Caco-2 (cell line): ENCODE data around the gene TNFSF4. TPM values are rescaled to one million over a fixed set of nuclear protein-coding genes. Genes with fewer than 3 reads are reported as not detected.

ENCODE experiments used
- BruUV-seq: library from RNA; stranded (reverse); fragments of 400-500 nt; replicated peaks from 2 replicates; lab custom pipeline; 2021; lab: Mats Ljungman, UMichigan
- CTCF ChIA-PET: fragments of 300-600 bp; sonication (Branson Sonifier 250); formaldehyde crosslinking; loops from one replicate; lab custom pipeline; 2022; ENCODE audit warnings: antibody characterized with exemption; lab: Charles Lee
- POLR2A ChIA-PET: fragments of 300-600 bp; sonication (Branson Sonifier 250); formaldehyde crosslinking; loops from one replicate; lab custom pipeline; 2022; ENCODE audit warnings: antibody characterized with exemption; lab: Charles Lee
- DNase-seq, 2 experiments: peaks; one replicate each; pipeline versions ENCODE4 v3.0.0 to v3.0.0-alpha.2; 2020 to 2022
- H3K27me3 ChIP-seq: replicated peaks from 2 replicates; pipeline ENCODE4 v1.6.0; 2011; ENCODE audit warnings: low read length; ENCODE audit not compliant: control insufficient read depth, insufficient read depth
- H3K36me3 ChIP-seq: 2 replicates; pipeline ENCODE4 v1.5.1; 2011; ENCODE audit warnings: low read length; ENCODE audit not compliant: control insufficient read depth, insufficient read depth
- H3K4me1 ChIP-seq: fragments of 250-450 bp; sonication (Bioruptor Pico); 2 replicates; pipeline ENCODE4 v1.5.1; 2020; ENCODE audit warnings: mild to moderate bottlenecking
- H3K4me3 ChIP-seq: 2 replicates; pipeline ENCODE4 v1.5.1; 2011; ENCODE audit warnings: low read depth, mild to moderate bottlenecking, control low read depth, low read length
- H3K9me3 ChIP-seq: fragments of 250-450 bp; sonication (Bioruptor Pico); 2 replicates; pipeline ENCODE4 v1.5.1; 2020; ENCODE audit warnings: mild to moderate bottlenecking, moderate library complexity
- H3K27ac Mint-ChIP-seq: one replicate; pipeline ENCODE4 v1.8.0; 2022; ENCODE audit warnings: mixed read lengths; ENCODE audit not compliant: unreplicated experiment
- H3K27me3 Mint-ChIP-seq: one replicate; pipeline ENCODE4 v1.8.0; 2022; ENCODE audit warnings: mixed read lengths; ENCODE audit not compliant: insufficient read depth, unreplicated experiment
- H3K36me3 Mint-ChIP-seq: one replicate; pipeline ENCODE4 v1.8.0; 2022; ENCODE audit warnings: mild to moderate bottlenecking, mixed read lengths; ENCODE audit not compliant: insufficient read depth, unreplicated experiment
- H3K4me1 Mint-ChIP-seq: one replicate; pipeline ENCODE4 v1.8.0; 2022; ENCODE audit warnings: low read depth, mixed read lengths; ENCODE audit not compliant: unreplicated experiment
- H3K4me3 Mint-ChIP-seq: one replicate; pipeline ENCODE4 v1.8.0; 2022; ENCODE audit warnings: mild to moderate bottlenecking, moderate library complexity, mixed read lengths; ENCODE audit not compliant: unreplicated experiment
- H3K9me3 Mint-ChIP-seq: one replicate; pipeline ENCODE4 v1.8.0; 2022; ENCODE audit warnings: mixed read lengths; ENCODE audit not compliant: unreplicated experiment
- intact Hi-C: fragments of 100-400 bp; cut with micrococcal nuclease; formaldehyde crosslinking; loops from one replicate; pipeline ENCODE4 v1.10.0; 2022; ENCODE audit not compliant: unreplicated experiment
- total RNA-seq: library from RNA; stranded (reverse); gene quantifications from 2 replicates; pipeline ENCODE4 v1.2.3, GENCODE V29; 2022
- TF ChIP-seq, protein P1 (sequence below), 2 experiments: fragments of 200-600 bp in 1 of 2; IDR thresholded peaks; 1 replicate in 1 of 2; 2 replicates in 1 of 2; pipeline versions ENCODE4 v1.5.1 to v1.8.0; 2011 to 2022; ENCODE audit warnings: antibody characterized with exemption in 1 of 2, control low read depth in 1 of 2, inconsistent platforms in 1 of 2, low read depth in 1 of 2, low read length in 1 of 2, mild to moderate bottlenecking in 1 of 2, moderate library complexity in 1 of 2; ENCODE audit not compliant: insufficient read depth in 1 of 2, severe bottlenecking in 1 of 2, unreplicated experiment in 1 of 2

The TNFSF4 gene
- total RNA-seq, 1 experiment from 2014 or later: 1.3 TPM

DNA sequence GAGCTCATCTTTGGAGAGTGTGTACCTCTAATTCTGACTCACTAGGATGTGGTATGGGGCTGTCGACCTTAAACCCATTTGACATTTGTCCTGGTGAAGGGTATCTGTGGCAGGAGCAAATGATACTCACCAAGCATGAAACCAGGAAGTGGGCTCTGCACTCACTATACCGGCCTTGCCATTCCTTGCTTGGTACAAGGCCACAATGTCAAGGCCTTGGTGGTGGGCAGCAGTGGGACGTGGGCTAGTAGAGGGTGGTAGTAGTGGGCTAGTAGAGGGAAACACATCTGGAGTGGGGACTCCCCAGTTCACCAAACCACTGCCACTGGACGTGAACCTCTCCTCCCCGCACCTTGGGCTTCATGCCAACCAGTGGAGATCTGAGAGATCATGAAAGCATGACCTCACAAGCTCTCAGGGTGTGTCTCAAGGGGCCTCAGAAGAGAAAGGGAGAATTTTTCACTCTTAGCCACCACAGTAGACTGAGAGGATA is 11.5 kb downstream of the TNFSF4 start:
- no peak overlapping the region for H3K27ac Mint-ChIP-seq
- no TSS peak for BruUV-seq
- Histone ChIP-seq H3K4me1 (no peaks in the 10 kb centered on the region), H3K36me3 (no peaks in the 10 kb centered on the region), H3K4me3 (no peak overlapping the region), H3K27me3 (no peaks in the 10 kb centered on the region), H3K9me3 (no peaks in the 10 kb centered on the region)
- DNase-seq: no peak
- no peaks in the 10 kb centered on the region for H3K27me3 Mint-ChIP-seq
- ChIA-PET CTCF (no interaction called here), POLR2A (no interaction called here)
- H3K4me3 Mint-ChIP-seq: no peak overlapping the region
- TF ChIP-seq, protein P1, sequence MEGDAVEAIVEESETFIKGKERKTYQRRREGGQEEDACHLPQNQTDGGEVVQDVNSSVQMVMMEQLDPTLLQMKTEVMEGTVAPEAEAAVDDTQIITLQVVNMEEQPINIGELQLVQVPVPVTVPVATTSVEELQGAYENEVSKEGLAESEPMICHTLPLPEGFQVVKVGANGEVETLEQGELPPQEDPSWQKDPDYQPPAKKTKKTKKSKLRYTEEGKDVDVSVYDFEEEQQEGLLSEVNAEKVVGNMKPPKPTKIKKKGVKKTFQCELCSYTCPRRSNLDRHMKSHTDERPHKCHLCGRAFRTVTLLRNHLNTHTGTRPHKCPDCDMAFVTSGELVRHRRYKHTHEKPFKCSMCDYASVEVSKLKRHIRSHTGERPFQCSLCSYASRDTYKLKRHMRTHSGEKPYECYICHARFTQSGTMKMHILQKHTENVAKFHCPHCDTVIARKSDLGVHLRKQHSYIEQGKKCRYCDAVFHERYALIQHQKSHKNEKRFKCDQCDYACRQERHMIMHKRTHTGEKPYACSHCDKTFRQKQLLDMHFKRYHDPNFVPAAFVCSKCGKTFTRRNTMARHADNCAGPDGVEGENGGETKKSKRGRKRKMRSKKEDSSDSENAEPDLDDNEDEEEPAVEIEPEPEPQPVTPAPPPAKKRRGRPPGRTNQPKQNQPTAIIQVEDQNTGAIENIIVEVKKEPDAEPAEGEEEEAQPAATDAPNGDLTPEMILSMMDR (IDR thresholded peaks at IDR 0.05; ENCODE audit: insufficient read depth in 1 of 2, low read depth in 1 of 2, low read length in 1 of 2, severe bottlenecking in 1 of 2, unreplicated experiment in 1 of 2): no peak
- no peaks in the 10 kb centered on the region for H3K4me1 Mint-ChIP-seq
- H3K9me3 Mint-ChIP-seq: no peaks in the 10 kb centered on the region
- intact Hi-C loops: no loop called here
- no peaks in the 10 kb centered on the region for H3K36me3 Mint-ChIP-seq

DNA sequence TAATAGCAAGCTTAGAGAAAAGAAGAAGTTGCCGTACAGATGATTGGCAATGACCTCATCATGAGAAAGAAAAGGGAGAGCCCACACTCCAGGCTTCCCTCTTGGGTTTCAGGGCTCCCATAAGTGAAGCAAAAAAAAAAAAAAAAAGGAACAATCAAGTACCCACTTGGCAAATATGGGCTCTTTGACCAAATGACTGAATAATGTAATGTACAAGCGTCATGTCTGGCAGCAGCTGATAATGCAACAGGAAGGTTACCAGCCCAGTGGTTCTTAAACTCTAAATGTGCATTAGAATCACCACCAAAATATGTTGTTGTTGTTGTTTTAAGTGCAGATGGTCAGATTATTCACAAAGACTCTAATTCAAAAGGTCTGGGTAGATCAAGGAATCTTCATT is 13.5 kb downstream of the TNFSF4 start:
- H3K27ac Mint-ChIP-seq: no peak overlapping the region
- intact Hi-C loops: no loop called here
- TF ChIP-seq, protein P1 (IDR thresholded peaks at IDR 0.05; ENCODE audit: insufficient read depth in 1 of 2, low read depth in 1 of 2, low read length in 1 of 2, severe bottlenecking in 1 of 2, unreplicated experiment in 1 of 2): no peak
- H3K9me3 Mint-ChIP-seq: no peaks in the 10 kb centered on the region
- H3K9me3 ChIP-seq: no peaks in the 10 kb centered on the region
- ChIA-PET POLR2A (no interaction called here), CTCF (interaction anchor here (1.2 kb wide), 1 partner anchor 358 kb away, joined by 6 read pairs; no protein-coding TSS in a partner anchor)
- H3K4me1 ChIP-seq: no peaks in the 10 kb centered on the region
- H3K27me3 Mint-ChIP-seq: no peaks in the 10 kb centered on the region
- DNase-seq: no peak
- H3K27me3 ChIP-seq: no peaks in the 10 kb centered on the region
- H3K36me3 ChIP-seq: no peaks in the 10 kb centered on the region
- no peak overlapping the region for H3K4me3 ChIP-seq
- no peaks in the 10 kb centered on the region for H3K4me1 Mint-ChIP-seq
- BruUV-seq: no TSS peak
- no peak overlapping the region for H3K4me3 Mint-ChIP-seq
- H3K36me3 Mint-ChIP-seq: no peaks in the 10 kb centered on the region

DNA sequence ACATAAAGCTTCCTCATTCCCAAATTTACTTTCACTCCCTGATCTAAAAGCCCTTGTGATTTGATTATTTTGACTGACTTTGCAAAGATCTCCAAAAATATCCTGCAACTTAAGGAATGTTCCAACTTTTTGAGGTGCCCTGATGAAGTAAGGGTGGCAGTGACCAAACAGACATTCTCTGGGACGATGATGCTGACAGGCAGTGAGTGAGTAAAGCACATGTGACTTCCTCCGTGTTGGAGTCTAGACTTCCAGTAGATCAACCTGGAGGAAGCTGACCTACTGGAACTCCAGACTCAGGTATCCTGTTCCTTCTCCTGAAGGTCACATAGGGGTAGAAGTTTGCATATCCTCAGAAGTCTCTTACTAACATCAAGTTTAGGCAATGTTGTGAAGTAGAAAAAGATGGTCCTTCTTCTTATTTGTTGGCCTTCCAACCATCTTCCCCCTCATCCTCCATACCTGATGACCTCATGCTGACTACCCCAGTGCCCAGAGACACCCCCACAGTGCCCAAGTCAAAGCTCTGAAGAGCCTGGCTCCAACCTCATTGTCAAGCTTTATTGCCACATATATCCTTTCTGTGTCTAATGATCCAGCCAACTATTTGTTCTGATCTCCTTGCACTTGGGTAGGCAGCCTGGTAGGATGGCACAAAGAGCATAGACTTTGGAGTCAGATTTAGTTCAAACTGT is 16.0 kb downstream of the TNFSF4 start:
- Mint-ChIP-seq H3K27ac (no peak overlapping the region), H3K36me3 (no peaks in the 10 kb centered on the region), H3K27me3 (no peaks in the 10 kb centered on the region), H3K4me3 (no peak overlapping the region), H3K4me1 (no peaks in the 10 kb centered on the region), H3K9me3 (no peaks in the 10 kb centered on the region)
- Histone ChIP-seq H3K4me3 (no peak overlapping the region), H3K27me3 (no peaks in the 10 kb centered on the region), H3K4me1 (no peaks in the 10 kb centered on the region), H3K9me3 (no peaks in the 10 kb centered on the region), H3K36me3 (no peaks in the 10 kb centered on the region)
- TF ChIP-seq, protein P1 (IDR thresholded peaks at IDR 0.05; ENCODE audit: insufficient read depth in 1 of 2, low read depth in 1 of 2, low read length in 1 of 2, severe bottlenecking in 1 of 2, unreplicated experiment in 1 of 2): no peak
- intact Hi-C loops: no loop called here
- BruUV-seq: no TSS peak
- DNase-seq: no peak
- CTCF ChIA-PET: no interaction called here
- POLR2A ChIA-PET: no interaction called here
